NCI-H345 treated with DMSO at 0.1 percent for 48 hours (cell line): ENCODE results near the gene DOC2B.
"Not testable (repeated sequence)": the region's sequence is repeated elsewhere in the genome, so short reads cannot be mapped to it uniquely, and the experiment has no call there.

Experiments used
- DNase-seq: peaks from one replicate; lab custom pipeline; 2025; ENCODE audit not compliant: unreplicated experiment; lab: John Stamatoyannopoulos, UW

Gene DOC2B

DNA sequence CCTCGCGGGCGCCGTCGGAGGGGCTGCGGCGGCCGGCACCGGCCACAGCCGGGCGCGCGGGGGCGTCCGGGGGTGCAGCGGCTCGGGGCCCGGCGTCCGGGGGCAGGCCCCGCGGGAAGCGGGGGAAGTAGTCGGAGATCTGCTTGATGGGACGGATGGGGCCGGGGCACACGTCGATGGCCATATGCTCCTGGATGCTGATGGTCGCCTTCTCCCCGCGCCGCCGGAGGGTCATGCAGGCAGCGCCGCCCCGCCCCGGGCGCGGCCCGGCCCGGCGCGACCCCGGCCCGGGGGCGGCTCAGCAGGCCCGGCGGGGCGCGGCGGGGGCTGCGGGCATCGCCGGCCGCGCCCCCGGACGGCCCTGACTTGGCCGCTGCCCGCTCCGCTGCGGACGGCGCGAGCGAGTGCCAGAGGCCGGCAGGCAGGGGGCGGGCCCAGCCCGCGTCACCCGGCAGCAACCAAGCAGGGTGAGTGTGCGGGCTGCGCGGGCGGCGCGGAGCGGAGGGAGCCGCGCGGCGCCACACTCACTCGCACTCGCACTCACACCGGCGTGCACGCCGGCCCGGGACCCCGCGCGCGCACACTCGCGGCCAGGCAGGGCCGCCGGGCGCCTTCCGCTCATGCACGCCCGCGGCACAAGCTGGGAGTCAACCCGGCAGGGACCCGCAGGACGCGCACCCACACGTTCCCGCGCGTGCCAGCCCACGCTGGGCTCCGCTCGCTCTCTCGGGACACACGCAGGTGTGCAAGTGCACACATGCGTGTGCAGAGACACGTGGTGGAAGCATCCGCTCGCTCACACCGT, at the start of gene DOC2B:
TSS of gene DOC2B (minus strand) at position 406 of the 805 bp plus-strand sequence. CDS start at position 235, 171 bp downstream.
- no peak for DNase-seq

GRCh38 chr17:230395-230770, 48.9 kb upstream of the DOC2B start:
- DNase-seq = no peak

GRCh38 chr17:229709-230394, 48.4 kb upstream of the DOC2B start:
- DNase-seq = no peak

DNA sequence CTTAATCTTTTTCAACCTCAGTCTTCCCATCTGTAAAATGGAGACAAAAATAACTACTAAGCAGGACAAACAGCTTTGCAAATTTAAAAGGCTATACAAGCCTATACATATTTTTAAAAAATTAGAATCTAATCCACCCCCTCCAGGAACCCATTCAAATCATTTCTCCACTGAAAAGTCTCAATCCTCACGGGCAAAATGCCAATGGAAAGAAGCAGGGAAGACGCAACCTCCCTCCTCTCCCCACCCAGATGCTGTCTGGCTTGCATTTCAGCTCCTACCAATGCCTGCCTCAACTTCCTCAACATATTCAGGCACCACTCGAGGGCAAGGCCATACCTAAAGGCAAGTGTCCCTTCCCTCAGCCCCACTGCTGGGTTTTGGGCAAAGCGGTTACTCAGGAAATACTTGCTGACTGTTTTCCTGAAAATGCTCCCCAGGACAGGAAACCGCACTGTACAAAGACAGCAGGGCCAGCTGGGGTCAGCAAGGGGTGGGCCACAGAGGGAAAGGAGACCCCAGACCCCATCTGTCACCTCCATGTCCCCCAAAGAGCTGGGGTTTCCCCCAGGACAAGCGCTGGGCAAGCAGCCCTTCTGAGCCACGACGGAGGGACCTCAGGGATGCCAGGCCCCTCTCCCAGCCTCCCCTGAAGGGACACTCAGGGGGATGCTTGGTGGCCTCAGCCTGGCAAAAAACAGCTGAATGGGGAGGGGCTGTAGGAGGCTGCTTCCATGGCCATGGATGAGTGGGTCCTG, 47.7 kb upstream of the DOC2B start:
- DNase-seq = no peak

- DNase-seq = no peak
Observed at GRCh38 chr17:227946-228615, 46.6 kb upstream of the DOC2B start.

GRCh38 chr17:227078-227945, 45.9 kb upstream of the DOC2B start:
- DNase-seq = no peak

- no peak for DNase-seq
Observed at GRCh38 chr17:226108-227077, 44.9 kb upstream of the DOC2B start.

- no peak for DNase-seq
Observed at GRCh38 chr17:225551-225950, 44.1 kb upstream of the DOC2B start.

- not testable (repeated sequence) for DNase-seq
Observed at GRCh38 chr17:224576-224975, 43.1 kb upstream of the DOC2B start.

- no peak for DNase-seq
Observed at GRCh38 chr17:223723-224471, 42.4 kb upstream of the DOC2B start.

DNA sequence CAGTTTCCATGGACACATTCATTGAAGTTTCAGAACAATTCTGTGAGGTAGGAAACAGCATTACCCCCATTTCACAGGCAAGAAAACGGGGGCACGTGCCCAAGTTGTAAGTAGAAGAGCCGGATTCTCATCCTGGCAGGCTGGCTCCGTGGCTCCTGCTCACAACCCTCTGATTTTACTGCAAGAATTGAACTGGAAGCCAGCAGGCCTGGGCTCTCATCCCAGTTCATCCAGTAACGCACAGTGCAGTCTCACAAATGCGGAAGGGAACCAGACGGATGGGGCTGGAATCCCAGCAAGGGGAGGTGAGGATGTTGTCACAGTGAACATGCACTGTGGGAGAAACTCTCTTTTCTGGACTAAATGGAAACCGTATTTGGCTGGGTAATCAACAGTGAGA, 40.7 kb upstream of the DOC2B start:
- DNase-seq = no peak

DNA sequence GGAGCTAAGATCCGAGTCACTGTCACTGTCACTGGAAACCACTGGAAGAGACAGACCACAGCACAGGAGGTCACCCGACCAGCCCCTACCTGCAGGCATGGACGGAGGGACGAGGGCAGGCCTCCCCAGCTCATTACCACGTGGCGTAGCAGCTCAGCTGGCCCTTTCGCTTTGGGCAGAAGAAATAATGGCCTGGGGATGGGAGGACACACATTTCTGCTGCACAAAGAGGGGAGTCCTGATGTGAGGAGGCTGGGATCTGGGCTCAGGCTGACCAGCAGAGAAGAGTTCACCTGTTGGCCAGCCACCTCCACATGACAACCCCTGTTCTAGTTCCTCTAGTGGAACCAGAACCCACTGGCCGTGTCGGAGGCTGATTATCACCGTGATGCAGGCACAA, 38.2 kb upstream of the DOC2B start:
- no peak for DNase-seq

DNA sequence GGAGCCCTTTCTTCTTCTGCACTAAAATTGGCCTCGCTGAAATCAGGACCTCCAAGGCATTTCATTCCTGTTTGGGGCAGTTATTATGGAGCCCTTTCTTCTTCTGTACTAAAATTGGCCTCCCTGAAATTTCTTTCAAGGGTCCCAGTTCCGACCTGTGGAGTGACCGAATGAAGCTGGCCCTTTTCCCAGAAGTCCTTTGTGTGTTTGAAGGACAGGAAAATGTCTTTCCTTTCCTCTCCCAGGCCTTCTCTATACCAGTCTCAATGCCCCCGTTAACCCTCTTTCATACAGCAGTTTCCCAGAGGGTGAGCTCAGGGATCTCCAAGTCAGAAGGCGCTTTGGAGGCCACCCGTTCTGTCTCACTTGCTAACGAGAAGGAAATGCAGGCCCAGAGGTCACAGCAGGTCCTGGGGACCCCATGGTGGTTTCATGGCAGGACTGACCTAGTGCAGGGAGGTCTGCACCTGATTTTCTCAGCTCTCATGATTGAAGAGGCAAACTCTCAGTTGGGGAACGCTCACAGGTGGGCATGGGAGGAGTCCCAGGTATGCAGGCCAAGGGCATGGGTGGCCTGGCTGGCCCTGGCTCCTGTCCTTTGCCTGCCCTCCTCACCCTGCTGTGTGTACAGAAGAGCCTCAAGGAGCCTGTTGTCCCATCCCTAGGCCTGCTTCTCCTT, 37.1 kb upstream of the DOC2B start:
- no peak for DNase-seq

- DNase-seq = no peak
Observed at GRCh38 chr17:216625-217024, 35.2 kb upstream of the DOC2B start.

DNA sequence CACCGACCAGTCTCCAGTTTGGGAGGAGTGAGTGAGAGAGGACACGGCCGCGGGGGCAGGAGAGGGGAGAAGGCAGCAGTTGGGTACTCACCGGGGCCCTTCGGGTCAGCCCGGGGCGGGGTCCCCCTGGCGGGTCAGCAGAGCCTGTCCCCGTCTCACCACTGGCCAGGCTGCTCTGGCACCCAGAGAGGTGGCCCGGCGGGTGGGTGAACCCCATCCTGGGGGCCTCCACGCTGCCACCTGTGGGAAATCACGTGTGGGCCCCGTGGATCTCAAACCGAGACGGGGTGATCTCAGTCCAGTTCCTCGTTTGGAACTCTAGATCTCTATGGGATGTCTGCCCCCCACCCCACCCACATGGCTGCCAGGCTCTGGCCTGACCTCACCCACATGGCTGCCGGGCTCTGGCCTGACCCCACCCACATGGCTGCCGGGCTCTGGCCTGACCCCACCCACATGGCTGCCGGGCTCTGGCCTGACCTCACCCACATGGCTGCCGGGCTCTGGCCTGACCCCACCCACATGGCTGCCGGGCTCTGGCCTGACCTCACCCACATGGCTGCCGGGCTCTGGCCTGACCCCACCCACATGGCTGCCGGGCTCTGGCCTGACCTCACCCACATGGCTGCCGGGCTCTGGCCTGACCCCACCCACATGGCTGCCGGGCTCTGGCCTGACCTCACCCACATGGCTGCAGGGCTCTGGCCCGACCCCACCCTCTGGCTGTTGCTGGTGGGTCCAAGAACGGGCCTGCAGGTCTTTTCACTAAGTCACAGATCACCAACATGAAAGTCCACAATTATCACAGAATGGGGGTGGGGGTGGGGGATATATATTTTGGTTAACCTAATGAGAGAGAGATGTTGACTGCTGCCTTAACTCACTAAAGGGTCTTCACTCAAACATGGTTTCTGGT, 34.4 kb upstream of the DOC2B start:
- DNase-seq = not testable (repeated sequence)

DNA sequence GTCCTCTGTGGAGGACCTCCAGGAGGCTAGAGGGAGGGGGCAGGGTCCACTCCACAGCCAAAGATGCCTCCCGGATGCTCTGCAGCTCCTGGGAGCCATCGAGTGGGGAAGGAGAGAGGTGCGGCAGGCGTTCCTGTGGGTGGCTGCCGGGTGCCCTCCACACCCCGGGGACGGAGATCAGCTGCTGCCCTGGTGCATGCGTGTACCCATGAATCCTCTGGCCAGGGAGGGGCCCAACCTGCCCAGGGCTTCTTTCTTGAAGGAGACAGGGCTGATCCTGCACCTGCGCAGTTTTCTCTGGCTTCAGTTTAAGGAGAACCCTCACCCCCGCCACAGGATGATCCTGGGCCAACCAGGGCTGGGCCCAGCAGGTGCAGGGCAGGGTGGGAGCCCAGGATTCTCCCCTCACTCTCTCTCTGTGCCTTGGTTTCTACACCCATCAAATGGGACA, 33.5 kb upstream of the DOC2B start:
- no peak for DNase-seq
